Activated CD8-positive, alpha-beta T cell treated with anti-CD3 and anti-CD28 coated beads, Interleukin-2, amount 10 ng/mL, durations not matched to agents 7 days and 5 days (primary cell): Measurements from ENCODE around the gene ZC2HC1C. TPM values are rescaled to one million over a fixed set of nuclear protein-coding genes. Genes with fewer than 3 reads are reported as not detected.

Experiments
- ATAC-seq: fragments of 150-1000 bp; cut with Tn5 transposase; one replicate; pipeline ENCODE4 v1.10.0; 2021; ENCODE audit warnings: moderate library complexity
- CTCF ChIA-PET: fragments of 350-600 bp; sonication (Branson Sonifier 250); formaldehyde crosslinking; loops from one replicate; lab custom pipeline; 2021; ENCODE audit warnings: antibody characterized with exemption; lab: Charles Lee
- POLR2A ChIA-PET: fragments of 350-600 bp; sonication (Branson Sonifier 250); formaldehyde crosslinking; loops from one replicate; lab custom pipeline; 2021; ENCODE audit warnings: antibody characterized with exemption; lab: Charles Lee
- DNase-seq: peaks from one replicate; pipeline ENCODE4 v3.0.0-alpha.2; 2020
- H3K27ac Mint-ChIP-seq: one replicate; pipeline ENCODE4 v1.8.0; 2021; ENCODE audit warnings: mild to moderate bottlenecking, mixed read lengths
- H3K27me3 Mint-ChIP-seq: one replicate; pipeline ENCODE4 v1.8.0; 2021; ENCODE audit warnings: low read depth, mixed read lengths
- H3K36me3 Mint-ChIP-seq: one replicate; pipeline ENCODE4 v1.8.0; 2021; ENCODE audit warnings: low read depth, mixed read lengths
- H3K4me1 Mint-ChIP-seq: one replicate; pipeline ENCODE4 v1.8.0; 2021; ENCODE audit warnings: low read depth, mixed read lengths
- H3K4me3 Mint-ChIP-seq: one replicate; pipeline ENCODE4 v1.8.0; 2021; ENCODE audit warnings: mild to moderate bottlenecking, mixed read lengths
- H3K9me3 Mint-ChIP-seq: one replicate; pipeline ENCODE4 v1.8.0; 2022; ENCODE audit warnings: mixed read lengths; ENCODE audit not compliant: insufficient read depth
- total RNA-seq, 2 experiments: library from RNA; stranded (reverse); gene quantifications; one replicate each; pipeline ENCODE4 v1.2.3, GENCODE V29; 2021

The ZC2HC1C gene
- total RNA-seq, 2 experiments from 2014 or later, result 1.3 to 1.4 TPM

DNA sequence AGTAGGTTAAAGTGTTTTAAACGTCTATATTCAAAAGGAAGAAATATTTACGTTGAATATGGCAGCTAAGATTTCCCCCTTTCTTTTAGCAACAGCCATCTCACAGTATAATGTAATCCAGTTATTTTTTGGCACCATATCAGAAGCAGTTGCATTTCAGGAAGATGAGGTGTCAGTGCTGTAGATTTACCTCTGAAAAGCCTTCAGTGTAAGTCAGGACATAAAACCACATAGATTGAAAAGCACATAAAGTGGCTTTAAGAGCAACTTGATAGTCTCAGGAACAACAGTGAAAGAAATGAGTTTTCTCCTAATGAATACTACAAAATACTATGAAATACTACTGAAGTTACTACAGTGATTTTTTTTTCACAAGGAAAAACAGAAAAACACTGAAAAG, 25.1 kb upstream of the ZC2HC1C start:
- Mint-ChIP-seq H3K4me1 (peaks cover 11% of the 10 kb centered on the region), H3K27ac (no peak overlapping the region), H3K36me3 (peaks cover 10% of the 10 kb centered on the region), H3K4me3 (no peak overlapping the region), H3K9me3 (no peaks in the 10 kb centered on the region), H3K27me3 (no peaks in the 10 kb centered on the region)
- DNase-seq, result no peak
- no peak for ATAC-seq
- CTCF ChIA-PET, result interaction anchor here (1.4 kb wide), 1 partner anchor 22 kb away, joined by 3 read pairs; no protein-coding TSS in a partner anchor
- POLR2A ChIA-PET, result no interaction called here

- Mint-ChIP-seq H3K27me3 (no peaks in the 10 kb centered on the region), H3K4me3 (no peak overlapping the region), H3K4me1 (peaks cover 11% of the 10 kb centered on the region), H3K27ac (no peak overlapping the region), H3K36me3 (peaks cover 14% of the 10 kb centered on the region), H3K9me3 (no peaks in the 10 kb centered on the region)
- ATAC-seq (no peak), DNase-seq (no peak)
- CTCF ChIA-PET, result interaction anchor here (1.4 to 2.6 kb wide), 2 partner anchors 22 to 43 kb away, joined by 3 to 8 read pairs; no protein-coding TSS in a partner anchor
- POLR2A ChIA-PET, result no interaction called here
Measured at GRCh38 chr14:75044752-75045151, 24.7 kb upstream of the ZC2HC1C start.

DNA sequence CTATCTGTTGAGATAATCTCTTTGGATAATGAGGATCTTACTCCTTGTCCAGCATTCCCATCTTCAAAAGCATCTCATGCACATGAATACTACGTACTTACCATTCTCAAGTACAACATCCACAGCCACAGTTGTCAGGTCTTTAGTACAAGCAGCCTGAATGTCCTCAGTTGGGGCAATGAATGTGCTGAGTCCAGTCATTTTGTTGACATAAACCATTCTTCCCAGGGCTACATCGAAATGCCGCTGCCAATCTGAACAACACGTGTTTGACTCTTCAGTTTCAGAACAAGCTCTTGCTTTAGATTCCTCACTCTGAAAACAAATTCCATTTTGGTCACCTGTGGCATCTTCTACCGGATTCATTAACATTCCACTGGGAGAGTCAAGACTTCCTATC, 23.2 kb upstream of the ZC2HC1C start:
- H3K27ac Mint-ChIP-seq, result no peak overlapping the region
- POLR2A ChIA-PET, result no interaction called here
- H3K9me3 Mint-ChIP-seq, result no peaks in the 10 kb centered on the region
- no peak overlapping the region for H3K4me3 Mint-ChIP-seq
- no peaks in the 10 kb centered on the region for H3K27me3 Mint-ChIP-seq
- H3K36me3 Mint-ChIP-seq, result peaks cover 19% of the 10 kb centered on the region
- H3K4me1 Mint-ChIP-seq, result peaks cover 23% of the 10 kb centered on the region
- DNase-seq (no peak), ATAC-seq (no peak)
- CTCF ChIA-PET, result interaction anchor here (2.6 kb wide), 1 partner anchor 42 kb away, joined by 8 read pairs; no protein-coding TSS in a partner anchor

DNA sequence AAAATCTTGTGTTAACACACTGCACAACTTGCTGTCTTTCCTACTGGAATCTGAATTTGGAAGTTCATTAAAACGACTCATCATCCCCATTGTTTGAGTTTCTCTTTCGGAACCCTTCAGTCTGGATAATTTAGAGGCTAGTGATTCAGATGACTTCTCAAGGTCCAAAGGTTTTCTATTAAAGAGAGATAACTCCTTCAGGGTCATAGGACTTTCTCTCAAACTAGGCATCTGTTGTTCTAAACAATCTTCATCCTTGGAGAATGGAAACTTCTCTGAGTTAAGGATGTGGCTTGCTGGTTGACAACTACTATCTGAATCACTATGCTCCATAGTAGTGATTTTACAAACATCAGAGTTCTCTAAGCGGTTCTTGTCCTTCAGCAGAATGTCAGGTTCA, 22.5 kb upstream of the ZC2HC1C start:
- POLR2A ChIA-PET, result no interaction called here
- Mint-ChIP-seq H3K36me3 (peaks cover 19% of the 10 kb centered on the region), H3K4me3 (no peak overlapping the region), H3K9me3 (no peaks in the 10 kb centered on the region), H3K4me1 (peaks cover 27% of the 10 kb centered on the region), H3K27me3 (no peaks in the 10 kb centered on the region), H3K27ac (no peak overlapping the region)
- CTCF ChIA-PET, result interaction anchor here (1.4 to 2.6 kb wide), 2 partner anchors 41 to 105 kb away, joined by 3 to 8 read pairs; no protein-coding TSS in a partner anchor
- no peak for DNase-seq
- ATAC-seq, result no peak

- Mint-ChIP-seq H3K27ac (no peak overlapping the region), H3K9me3 (no peaks in the 10 kb centered on the region), H3K36me3 (peaks cover 23% of the 10 kb centered on the region), H3K4me3 (no peak overlapping the region), H3K4me1 (peaks cover 31% of the 10 kb centered on the region), H3K27me3 (no peaks in the 10 kb centered on the region)
- CTCF ChIA-PET, result interaction anchor here (1.4 to 2.9 kb wide), 4 partner anchors 16 to 106 kb away, joined by 3 to 11 read pairs (median 6); partner anchors contain the start of gene ACYP1
- DNase-seq (no peak), ATAC-seq (no peak)
- POLR2A ChIA-PET, result no interaction called here
Measured at GRCh38 chr14:75047506-75047905, 21.9 kb upstream of the ZC2HC1C start.

DNA sequence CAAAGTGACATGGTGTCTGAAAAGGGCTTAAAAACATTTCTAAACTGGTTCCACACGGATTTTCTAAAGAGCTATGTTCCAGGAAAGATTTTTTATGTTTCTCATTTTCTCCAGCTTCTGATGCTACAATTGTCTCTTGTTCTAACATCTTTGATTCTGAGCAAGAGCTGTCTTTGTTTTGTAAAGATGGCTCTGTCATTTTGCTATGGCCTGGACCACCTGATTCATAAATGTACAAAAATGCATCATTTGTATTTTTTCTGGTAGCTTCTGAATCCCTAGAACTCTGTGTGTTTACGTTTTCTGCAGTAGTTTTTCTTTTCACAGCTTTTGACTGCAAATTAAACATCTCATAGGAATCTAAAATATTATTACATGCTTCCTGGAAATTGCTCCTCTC, 21.3 kb upstream of the ZC2HC1C start:
- peaks cover 29% of the 10 kb centered on the region for H3K36me3 Mint-ChIP-seq
- no peak for DNase-seq
- no peak for ATAC-seq
- no peaks in the 10 kb centered on the region for H3K27me3 Mint-ChIP-seq
- H3K4me3 Mint-ChIP-seq, result no peak overlapping the region
- H3K9me3 Mint-ChIP-seq, result no peaks in the 10 kb centered on the region
- H3K4me1 Mint-ChIP-seq, result peaks cover 37% of the 10 kb centered on the region
- H3K27ac Mint-ChIP-seq, result no peak overlapping the region
- POLR2A ChIA-PET, result interaction anchor here (0.7 to 1.0 kb wide), 2 partner anchors 15 to 46 kb away, joined by 3 to 4 read pairs; partner anchors contain the start of gene EIF2B2
- CTCF ChIA-PET, result interaction anchor here (1.3 to 2.9 kb wide), 6 partner anchors 16 to 107 kb away, joined by 3 to 11 read pairs (median 6); partner anchors contain the start of gene ACYP1

GRCh38 chr14:75049136-75049535, 20.3 kb upstream of the ZC2HC1C start:
- Mint-ChIP-seq H3K27me3 (no peaks in the 10 kb centered on the region), H3K4me1 (peaks cover 47% of the 10 kb centered on the region)

GRCh38 chr14:75049731-75050201, 19.7 kb upstream of the ZC2HC1C start:
- H3K36me3 Mint-ChIP-seq, result peaks cover 42% of the 10 kb centered on the region
- ChIA-PET CTCF (interaction anchor here (0.6 to 2.9 kb wide), 5 partner anchors 14 to 102 kb away, joined by 3 to 11 read pairs (median 8); partner anchors contain the start of gene ACYP1), POLR2A (interaction anchor here (0.6 to 1.3 kb wide), 2 partner anchors 14 to 20 kb away, joined by 4 to 5 read pairs; partner anchors contain the start of genes ACYP1 and ZC2HC1C)
- no peak for DNase-seq
- peaks cover 47% of the 10 kb centered on the region for H3K4me1 Mint-ChIP-seq
- H3K27me3 Mint-ChIP-seq, result no peaks in the 10 kb centered on the region
- H3K4me3 Mint-ChIP-seq, result peak overlapping the region; percentile 36
- H3K27ac Mint-ChIP-seq, result no peak overlapping the region
- ATAC-seq, result no peak
- H3K9me3 Mint-ChIP-seq, result no peaks in the 10 kb centered on the region

More at GRCh38 chr14:75049136-75049535, 20.3 kb upstream of the ZC2HC1C start:
- Mint-ChIP-seq H3K4me3 (no peak overlapping the region), H3K27ac (no peak overlapping the region), H3K9me3 (no peaks in the 10 kb centered on the region), H3K36me3 (peaks cover 38% of the 10 kb centered on the region)
- ChIA-PET CTCF (interaction anchor here (0.9 to 2.9 kb wide), 6 partner anchors 15 to 103 kb away, joined by 3 to 11 read pairs (median 6); partner anchors contain the start of gene ACYP1), POLR2A (interaction anchor here (1.3 kb wide), 1 partner anchor 14 kb away, joined by 5 read pairs; the partner anchor contains the start of gene ACYP1)
- ATAC-seq, result no peak
- no peak for DNase-seq

GRCh38 chr14:75050852-75051555, 18.4 kb upstream of the ZC2HC1C start, which contains the start of gene MLH3:
Gene MLH3 (minus strand): TSS chr14:75051467. CDS start chr14:75049655, 1,812 bp downstream.
- Mint-ChIP-seq H3K27me3 (no peaks in the 10 kb centered on the region), H3K9me3 (no peaks in the 10 kb centered on the region), H3K27ac (peak within 1 kb of the TSS; percentile 91), H3K36me3 (peaks cover 50% of the 10 kb centered on the region), H3K4me1 (peaks cover 50% of the 10 kb centered on the region), H3K4me3 (peak within 1 kb of the TSS; percentile 83)
- DNase-seq, result peak; percentile 81
- ChIA-PET CTCF (interaction anchor here (1.1 to 2.9 kb wide), 7 partner anchors 13 to 109 kb away, joined by 3 to 12 read pairs (median 3); partner anchors contain the start of genes ACYP1 and ZC2HC1C), POLR2A (interaction anchor here (0.7 to 1.4 kb wide), 2 partner anchors 19 to 49 kb away, joined by 3 read pairs; partner anchors contain the start of gene ZC2HC1C)
- ATAC-seq, result peak; percentile 89

- Mint-ChIP-seq H3K4me1 (peaks cover 53% of the 10 kb centered on the region), H3K27ac (peak overlapping the region; percentile 91), H3K36me3 (peaks cover 54% of the 10 kb centered on the region), H3K9me3 (no peaks in the 10 kb centered on the region), H3K27me3 (no peaks in the 10 kb centered on the region), H3K4me3 (peak overlapping the region; percentile 83)
- CTCF ChIA-PET, result interaction anchor here (1.1 to 2.9 kb wide), 6 partner anchors 12 to 110 kb away, joined by 3 to 12 read pairs (median 3); partner anchors contain the start of genes ACYP1 and ZC2HC1C
- DNase-seq (no peak), ATAC-seq (no peak)
- POLR2A ChIA-PET, result interaction anchor here (0.6 to 1.4 kb wide), 2 partner anchors 13 to 18 kb away, joined by 3 read pairs; partner anchors contain the start of gene ZC2HC1C
Measured at GRCh38 chr14:75051556-75051899, 17.9 kb upstream of the ZC2HC1C start.
